ENCODE results near the gene MBD4.

MBD4 gene

GRCh38 chr3:129382366-129382765 lies 57.4 kb downstream of the MBD4 start:
- no peak for DNase-seq (ENCODE audit: low read depth)
